RWPE2 (cell line): Measurements from ENCODE around the gene SLX4IP.

Source experiments
- ATAC-seq: fragments of 200-7000 bp; cut with Tn5 transposase; 3 replicates; pipeline ENCODE4 v1.9.1; 2021; ENCODE audit warnings: low read depth
- DNase-seq: peaks from one replicate; pipeline ENCODE4 v3.0.0-alpha.2; 2020; ENCODE audit warnings: low spot score
- H3K27ac ChIP-seq: fragments of 450-650 bp; 2 replicates; pipeline ENCODE4 v1.5.1; 2017; ENCODE audit warnings: mild to moderate bottlenecking; ENCODE audit not compliant: poor library complexity, severe bottlenecking
- H3K27me3 ChIP-seq: fragments of 250-450 bp; sonication (Bioruptor Pico); 2 replicates; pipeline ENCODE4 v1.5.1; 2021; ENCODE audit warnings: mild to moderate bottlenecking, moderate library complexity; ENCODE audit not compliant: insufficient read depth, poor library complexity, severe bottlenecking
- H3K36me3 ChIP-seq: fragments of 250-450 bp; sonication (Bioruptor Pico); 2 replicates; pipeline ENCODE4 v1.5.1; 2020; ENCODE audit warnings: low read depth, mild to moderate bottlenecking, moderate library complexity
- H3K4me1 ChIP-seq: fragments of 250-450 bp; sonication (Bioruptor Pico); 2 replicates; pipeline ENCODE4 v1.5.1; 2021; ENCODE audit warnings: mild to moderate bottlenecking, moderate library complexity; ENCODE audit not compliant: insufficient read depth, poor library complexity, severe bottlenecking
- H3K4me3 ChIP-seq: fragments of 250-450 bp; sonication (Bioruptor Pico); 2 replicates; pipeline ENCODE4 v1.5.1; 2021; ENCODE audit warnings: mild to moderate bottlenecking, moderate library complexity; ENCODE audit not compliant: severe bottlenecking
- H3K9me3 ChIP-seq: fragments of 250-450 bp; sonication (Bioruptor Pico); 2 replicates; pipeline ENCODE4 v1.5.1; 2021; ENCODE audit warnings: mild to moderate bottlenecking, moderate library complexity; ENCODE audit not compliant: severe bottlenecking
- TF ChIP-seq, protein P1 (sequence below): fragments of 450-650 bp; IDR thresholded peaks from one replicate; pipeline ENCODE4 v1.5.1; 2017; ENCODE audit warnings: mild to moderate bottlenecking, moderate library complexity; ENCODE audit not compliant: poor library complexity, severe bottlenecking

SLX4IP gene

DNA sequence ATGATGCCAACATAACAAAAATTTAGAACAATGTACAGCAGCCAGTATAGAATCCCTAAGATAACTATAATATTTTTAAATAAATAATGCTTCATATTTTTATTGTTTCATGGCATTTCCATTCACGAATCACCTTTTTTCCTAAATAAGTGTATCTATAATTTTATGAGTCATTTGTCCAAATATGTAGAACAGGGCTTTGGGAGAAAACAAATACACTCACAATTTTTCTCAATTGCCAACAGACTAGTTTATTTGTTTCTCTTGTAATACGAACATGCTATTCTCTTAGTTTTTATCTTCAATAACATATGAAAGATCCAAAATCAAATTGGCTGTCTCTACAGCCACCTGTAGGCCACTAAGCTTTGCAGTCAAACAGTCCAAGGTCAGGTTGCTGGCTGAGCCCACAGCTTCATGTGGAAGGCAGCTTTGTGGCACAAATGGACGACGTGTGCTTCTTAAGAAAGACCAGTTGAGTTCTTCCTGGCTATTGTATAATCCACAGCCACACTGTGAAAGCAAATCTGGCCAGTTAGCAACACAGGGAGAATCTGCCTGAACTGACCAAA, 30.1 kb upstream of the SLX4IP start:
- Histone ChIP-seq H3K36me3 (peaks cover 26% of the 10 kb centered on the region), H3K9me3 (no peaks in the 10 kb centered on the region), H3K27me3 (no peaks in the 10 kb centered on the region), H3K27ac (no peak overlapping the region), H3K4me1 (no peaks in the 10 kb centered on the region), H3K4me3 (no peak overlapping the region)
- TF ChIP-seq, protein P1, sequence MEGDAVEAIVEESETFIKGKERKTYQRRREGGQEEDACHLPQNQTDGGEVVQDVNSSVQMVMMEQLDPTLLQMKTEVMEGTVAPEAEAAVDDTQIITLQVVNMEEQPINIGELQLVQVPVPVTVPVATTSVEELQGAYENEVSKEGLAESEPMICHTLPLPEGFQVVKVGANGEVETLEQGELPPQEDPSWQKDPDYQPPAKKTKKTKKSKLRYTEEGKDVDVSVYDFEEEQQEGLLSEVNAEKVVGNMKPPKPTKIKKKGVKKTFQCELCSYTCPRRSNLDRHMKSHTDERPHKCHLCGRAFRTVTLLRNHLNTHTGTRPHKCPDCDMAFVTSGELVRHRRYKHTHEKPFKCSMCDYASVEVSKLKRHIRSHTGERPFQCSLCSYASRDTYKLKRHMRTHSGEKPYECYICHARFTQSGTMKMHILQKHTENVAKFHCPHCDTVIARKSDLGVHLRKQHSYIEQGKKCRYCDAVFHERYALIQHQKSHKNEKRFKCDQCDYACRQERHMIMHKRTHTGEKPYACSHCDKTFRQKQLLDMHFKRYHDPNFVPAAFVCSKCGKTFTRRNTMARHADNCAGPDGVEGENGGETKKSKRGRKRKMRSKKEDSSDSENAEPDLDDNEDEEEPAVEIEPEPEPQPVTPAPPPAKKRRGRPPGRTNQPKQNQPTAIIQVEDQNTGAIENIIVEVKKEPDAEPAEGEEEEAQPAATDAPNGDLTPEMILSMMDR = no peak
- ATAC-seq = no peak
- no peak for DNase-seq

DNA sequence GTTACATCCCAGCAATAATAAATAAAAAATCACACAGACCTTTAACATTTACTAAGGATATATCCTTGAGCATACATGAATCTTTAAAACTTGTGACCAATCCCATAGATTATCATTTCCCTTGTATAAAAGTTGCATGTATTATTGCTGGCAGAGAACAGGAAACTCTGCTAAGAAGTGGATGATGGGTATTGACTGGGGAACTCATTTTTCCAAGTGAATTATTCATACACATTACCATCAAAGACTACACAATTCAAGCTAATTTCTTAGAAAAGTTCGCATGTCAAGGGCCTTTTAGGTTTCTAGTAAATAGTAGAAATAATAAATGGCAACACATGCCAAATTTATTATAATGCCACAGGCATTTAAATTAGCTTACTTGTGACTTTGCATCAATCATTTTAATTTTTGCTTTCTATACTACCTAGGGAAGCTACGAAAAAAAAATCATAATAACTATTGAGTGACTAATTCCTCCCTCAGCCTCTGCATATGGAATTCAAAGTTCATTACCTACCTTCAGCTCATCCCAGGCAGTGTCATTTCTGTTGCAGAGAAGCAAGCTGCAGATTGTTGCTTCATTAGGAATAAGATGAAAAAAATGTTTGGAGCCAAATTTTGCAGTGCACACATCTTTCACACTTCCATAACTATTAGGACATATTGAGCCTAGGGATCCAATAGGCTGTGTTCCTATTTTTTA, 26.8 kb upstream of the SLX4IP start:
- Histone ChIP-seq H3K9me3 (no peaks in the 10 kb centered on the region), H3K4me3 (no peak overlapping the region), H3K36me3 (peaks cover 47% of the 10 kb centered on the region), H3K27ac (no peak overlapping the region), H3K4me1 (no peaks in the 10 kb centered on the region), H3K27me3 (no peaks in the 10 kb centered on the region)
- TF ChIP-seq, protein P1 = no peak
- DNase-seq (no peak), ATAC-seq (no peak)

DNA sequence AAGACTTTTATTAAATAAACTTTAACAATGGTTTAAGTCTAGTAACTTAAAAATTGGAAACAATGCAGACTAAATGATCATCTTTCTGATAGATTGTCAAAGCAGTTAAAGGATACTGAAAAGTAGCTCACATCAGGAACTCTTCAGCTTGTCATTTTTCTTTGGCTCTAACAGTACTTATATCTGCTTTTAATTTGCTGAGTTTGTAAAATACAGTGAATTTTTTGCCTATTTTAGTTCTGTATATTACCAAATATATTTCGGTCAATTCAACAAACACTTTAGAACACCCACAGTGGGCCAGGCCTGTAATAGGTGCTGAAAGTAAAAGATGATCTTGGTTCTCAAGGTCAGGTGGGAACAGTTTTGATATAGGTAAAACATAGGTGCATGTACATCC, 23.4 kb upstream of the SLX4IP start:
- DNase-seq = no peak
- Histone ChIP-seq H3K27ac (no peak overlapping the region), H3K27me3 (no peaks in the 10 kb centered on the region), H3K4me3 (no peak overlapping the region), H3K4me1 (peaks cover 24% of the 10 kb centered on the region), H3K9me3 (no peaks in the 10 kb centered on the region), H3K36me3 (peaks cover 63% of the 10 kb centered on the region)
- ATAC-seq = no peak
- TF ChIP-seq, protein P1 = no peak

DNA sequence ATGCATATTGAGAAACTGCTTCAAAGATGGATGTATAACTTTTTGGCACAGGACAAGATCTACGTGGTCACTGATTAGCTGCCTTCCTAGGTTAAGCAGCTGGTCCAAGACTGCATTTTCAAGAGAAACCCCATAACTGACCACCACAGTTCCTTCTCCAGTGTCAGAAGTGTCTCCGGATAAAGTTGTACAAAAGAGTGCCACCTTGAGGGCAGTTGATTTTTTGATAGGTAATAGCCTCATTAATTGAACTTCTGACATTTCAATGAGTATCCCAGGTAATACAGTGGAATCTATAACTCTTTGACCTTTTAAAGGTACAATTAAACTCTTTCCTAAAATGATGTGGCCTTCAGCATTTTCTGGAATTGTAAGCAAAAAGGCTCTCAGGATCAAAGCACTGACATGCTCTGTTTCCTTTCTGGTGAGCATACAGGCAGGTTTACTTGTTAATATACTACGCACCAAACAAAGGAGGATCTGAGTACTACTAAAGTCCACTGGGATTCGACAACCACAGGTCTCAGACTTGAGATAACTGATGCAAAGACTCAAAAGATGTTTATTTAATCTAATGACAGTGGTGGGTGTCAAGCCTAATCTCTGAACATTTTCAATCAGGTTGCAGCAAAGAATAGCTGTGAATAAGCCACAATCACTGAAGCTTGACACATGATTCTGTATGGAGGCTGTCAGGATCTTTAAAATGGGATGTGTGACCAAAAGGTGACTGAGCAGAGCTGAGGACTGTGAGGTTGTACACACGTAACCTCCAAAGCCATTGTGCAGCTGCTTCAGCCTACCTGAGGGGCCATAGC, 22.3 kb upstream of the SLX4IP start:
- no peak for DNase-seq
- TF ChIP-seq, protein P1 = peak; percentile 58
- Histone ChIP-seq H3K27ac (no peak overlapping the region), H3K27me3 (no peaks in the 10 kb centered on the region), H3K9me3 (no peaks in the 10 kb centered on the region), H3K4me3 (no peak overlapping the region), H3K4me1 (peaks cover 29% of the 10 kb centered on the region), H3K36me3 (peaks cover 64% of the 10 kb centered on the region)
- 0 out of 3 replicates have a peak, but pooled peaks have one; percentile 15 for ATAC-seq
